Measurements from ENCODE around the gene OR13C2.
"Not testable (repeated sequence)": the region's sequence is repeated elsewhere in the genome, so short reads cannot be mapped to it uniquely, and the experiment has no call there.

The OR13C2 gene, protein sequence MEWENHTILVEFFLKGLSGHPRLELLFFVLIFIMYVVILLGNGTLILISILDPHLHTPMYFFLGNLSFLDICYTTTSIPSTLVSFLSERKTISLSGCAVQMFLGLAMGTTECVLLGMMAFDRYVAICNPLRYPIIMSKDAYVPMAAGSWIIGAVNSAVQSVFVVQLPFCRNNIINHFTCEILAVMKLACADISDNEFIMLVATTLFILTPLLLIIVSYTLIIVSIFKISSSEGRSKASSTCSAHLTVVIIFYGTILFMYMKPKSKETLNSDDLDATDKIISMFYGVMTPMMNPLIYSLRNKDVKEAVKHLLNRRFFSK

GRCh38 chr9:104605527-104605926, at the start of gene OR13C2:
TSS of gene OR13C2 (minus strand) at chr9:104605627. CDS start at chr9:104605627, 0 bp downstream.
- POLR2A ChIA-PET; DNase-seq (ENCODE audit: extremely low spot score); CTCF ChIA-PET: not testable (repeated sequence)

DNA sequence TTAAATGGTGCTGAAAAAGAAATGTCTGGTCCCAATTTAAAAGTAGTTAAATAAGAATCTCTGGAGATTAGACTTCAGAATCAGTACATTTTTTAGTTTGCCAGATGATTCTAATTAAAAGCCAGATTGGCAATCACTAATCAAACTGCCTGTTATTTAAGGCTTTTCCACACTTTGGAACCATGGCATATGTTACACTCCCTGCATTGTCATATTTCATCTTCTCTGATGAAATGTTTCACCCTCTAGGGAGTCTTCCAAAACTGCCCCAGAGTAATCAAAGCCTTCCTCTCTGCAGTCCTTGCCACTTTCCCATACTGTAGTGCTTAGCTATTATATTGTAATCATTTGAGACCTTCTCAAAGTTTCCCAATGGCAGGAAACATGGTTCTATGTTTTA, 30.0 kb upstream of the OR13C2 start:
- POLR2A ChIA-PET, result no interaction called here
- CTCF ChIA-PET, result no interaction called here
- TF ChIP-seq ZNF384 (IDR thresholded peaks at IDR 0.05) (no peak), FOXM1 (IDR thresholded peaks at IDR 0.05; ENCODE audit: borderline replicate concordance) (no peak), HDGF (IDR thresholded peaks at IDR 0.05; ENCODE audit: borderline replicate concordance) (no peak), LEF1 (IDR thresholded peaks at IDR 0.05; ENCODE audit: borderline replicate concordance) (no peak), SP1 (IDR thresholded peaks at IDR 0.05) (no peak), FOXA1 (IDR thresholded peaks at IDR 0.05) (no peak), ARNT (IDR thresholded peaks at IDR 0.05) (no peak), FOXK2 (IDR thresholded peaks at IDR 0.05) (no peak), ELF4 (IDR thresholded peaks at IDR 0.05) (no peak), CTBP1 (IDR thresholded peaks at IDR 0.05; ENCODE audit: borderline replicate concordance) (no peak), BHLHE40 (IDR thresholded peaks at IDR 0.05; ENCODE audit: borderline replicate concordance) (no peak), L3MBTL2 (conservative IDR thresholded peaks at IDR 0.05) (no peak), TARDBP (IDR thresholded peaks at IDR 0.05) (no peak), NFRKB (IDR thresholded peaks at IDR 0.05) (no peak), SUZ12 (IDR thresholded peaks at IDR 0.05) (no peak)
- TF ChIP-seq, protein P1, sequence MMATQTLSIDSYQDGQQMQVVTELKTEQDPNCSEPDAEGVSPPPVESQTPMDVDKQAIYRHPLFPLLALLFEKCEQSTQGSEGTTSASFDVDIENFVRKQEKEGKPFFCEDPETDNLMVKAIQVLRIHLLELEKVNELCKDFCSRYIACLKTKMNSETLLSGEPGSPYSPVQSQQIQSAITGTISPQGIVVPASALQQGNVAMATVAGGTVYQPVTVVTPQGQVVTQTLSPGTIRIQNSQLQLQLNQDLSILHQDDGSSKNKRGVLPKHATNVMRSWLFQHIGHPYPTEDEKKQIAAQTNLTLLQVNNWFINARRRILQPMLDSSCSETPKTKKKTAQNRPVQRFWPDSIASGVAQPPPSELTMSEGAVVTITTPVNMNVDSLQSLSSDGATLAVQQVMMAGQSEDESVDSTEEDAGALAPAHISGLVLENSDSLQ (IDR thresholded peaks at IDR 0.05), result no peak
- DNase-seq (ENCODE audit: extremely low spot score), result no peak

- no peak for TF ChIP-seq FOXM1 (IDR thresholded peaks at IDR 0.05; ENCODE audit: borderline replicate concordance)
- TF ChIP-seq BHLHE40 (IDR thresholded peaks at IDR 0.05; ENCODE audit: borderline replicate concordance), result no peak
- no peak for TF ChIP-seq ARNT (IDR thresholded peaks at IDR 0.05)
- TF ChIP-seq FOXA1 (IDR thresholded peaks at IDR 0.05), result no peak
- no peak for DNase-seq (ENCODE audit: extremely low spot score)
- ChIA-PET CTCF (no interaction called here), POLR2A (no interaction called here)
Observed at GRCh38 chr9:104633976-104634520, 28.6 kb upstream of the OR13C2 start.

DNA sequence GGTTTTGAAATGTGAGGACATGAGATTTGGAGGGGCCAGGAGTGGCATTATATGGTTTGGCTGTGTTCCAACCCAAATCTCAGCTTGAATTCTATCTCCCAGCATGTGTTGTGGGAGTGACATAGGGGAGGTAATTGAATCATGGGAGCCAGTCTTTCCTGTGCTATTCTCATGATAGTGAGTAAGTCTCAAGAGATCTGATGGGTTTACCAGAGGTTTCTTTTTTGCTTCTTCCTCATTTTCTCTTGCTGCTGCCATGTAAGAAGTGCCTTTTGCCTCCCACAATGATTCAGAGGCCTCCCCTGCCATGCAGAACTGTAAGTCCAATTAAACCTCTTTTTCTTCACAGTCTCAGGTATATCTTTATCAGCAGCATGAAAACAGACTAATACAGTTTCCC, 20.5 kb upstream of the OR13C2 start:
- CTCF ChIA-PET; POLR2A ChIA-PET; DNase-seq (ENCODE audit: extremely low spot score): not testable (repeated sequence)

GRCh38 chr9:104618104-104618503, 12.7 kb upstream of the OR13C2 start, which contains the start of gene OR13C9:
TSS of gene OR13C9 (minus strand) at chr9:104618204. CDS start at chr9:104618204, 0 bp downstream.
- no peak for TF ChIP-seq FOXK2 (IDR thresholded peaks at IDR 0.05)
- TF ChIP-seq NFRKB (IDR thresholded peaks at IDR 0.05), result no peak
- TF ChIP-seq L3MBTL2 (conservative IDR thresholded peaks at IDR 0.05), result no peak
- no peak for TF ChIP-seq ARNT (IDR thresholded peaks at IDR 0.05)
- no peak for TF ChIP-seq SP1 (IDR thresholded peaks at IDR 0.05)
- no peak for TF ChIP-seq BHLHE40 (IDR thresholded peaks at IDR 0.05; ENCODE audit: borderline replicate concordance)
- TF ChIP-seq, protein P1 (IDR thresholded peaks at IDR 0.05), result no peak
- TF ChIP-seq LEF1 (IDR thresholded peaks at IDR 0.05; ENCODE audit: borderline replicate concordance), result no peak
- TF ChIP-seq ELF4 (IDR thresholded peaks at IDR 0.05), result no peak
- TF ChIP-seq HDGF (IDR thresholded peaks at IDR 0.05; ENCODE audit: borderline replicate concordance), result no peak
- TF ChIP-seq TARDBP (IDR thresholded peaks at IDR 0.05), result no peak
- TF ChIP-seq FOXM1 (IDR thresholded peaks at IDR 0.05; ENCODE audit: borderline replicate concordance), result no peak
- no peak for TF ChIP-seq FOXA1 (IDR thresholded peaks at IDR 0.05)
- TF ChIP-seq ZNF384 (IDR thresholded peaks at IDR 0.05), result no peak
- no peak for TF ChIP-seq CTBP1 (IDR thresholded peaks at IDR 0.05; ENCODE audit: borderline replicate concordance)
- ChIA-PET CTCF (no interaction called here), POLR2A (no interaction called here)
- DNase-seq (ENCODE audit: extremely low spot score), result no peak

DNA sequence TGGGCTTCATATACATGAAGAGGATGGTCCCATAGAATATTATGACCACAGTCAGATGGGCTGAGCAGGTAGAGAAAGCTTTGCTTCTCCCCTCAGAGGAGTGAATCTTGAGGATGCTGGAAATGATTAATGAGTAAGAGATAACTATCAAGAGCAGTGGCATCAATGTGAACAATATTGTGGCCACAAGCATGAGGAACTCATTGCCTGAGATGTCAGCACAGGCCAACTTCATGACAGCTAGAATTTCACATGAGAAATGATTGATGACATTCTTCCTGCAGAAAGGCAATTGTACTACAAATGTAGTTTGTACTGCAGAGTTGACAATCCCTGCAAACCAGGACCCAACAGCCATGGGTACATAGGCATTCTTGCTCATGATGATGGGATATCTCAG, 12.0 kb upstream of the OR13C2 start:
- ChIA-PET CTCF (no interaction called here), POLR2A (no interaction called here)
- no peak for DNase-seq (ENCODE audit: extremely low spot score)
- TF ChIP-seq TARDBP (IDR thresholded peaks at IDR 0.05), result no peak
- no peak for TF ChIP-seq FOXK2 (IDR thresholded peaks at IDR 0.05)
- TF ChIP-seq FOXA1 (IDR thresholded peaks at IDR 0.05), result no peak
- no peak for TF ChIP-seq NFRKB (IDR thresholded peaks at IDR 0.05)
- TF ChIP-seq CTBP1 (IDR thresholded peaks at IDR 0.05; ENCODE audit: borderline replicate concordance), result no peak
- TF ChIP-seq SUZ12 (IDR thresholded peaks at IDR 0.05), result no peak
- TF ChIP-seq LEF1 (IDR thresholded peaks at IDR 0.05; ENCODE audit: borderline replicate concordance), result no peak
- no peak for TF ChIP-seq ARNT (IDR thresholded peaks at IDR 0.05)
- TF ChIP-seq SP1 (IDR thresholded peaks at IDR 0.05), result no peak
- TF ChIP-seq ELF4 (IDR thresholded peaks at IDR 0.05), result no peak
- TF ChIP-seq ZNF384 (IDR thresholded peaks at IDR 0.05), result no peak
- TF ChIP-seq, protein P1 (IDR thresholded peaks at IDR 0.05), result no peak
- TF ChIP-seq BHLHE40 (IDR thresholded peaks at IDR 0.05; ENCODE audit: borderline replicate concordance), result no peak
- TF ChIP-seq L3MBTL2 (conservative IDR thresholded peaks at IDR 0.05), result no peak
- no peak for TF ChIP-seq FOXM1 (IDR thresholded peaks at IDR 0.05; ENCODE audit: borderline replicate concordance)
- no peak for TF ChIP-seq HDGF (IDR thresholded peaks at IDR 0.05; ENCODE audit: borderline replicate concordance)
